Measurements from ENCODE around the gene UNC5B.

- TF ChIP-seq CTCF (IDR thresholded peaks at IDR 0.05 in 8 of 11, conservative IDR thresholded peaks at IDR 0.05 in 3 of 11) (no peak), POLR2AphosphoS5 (IDR thresholded peaks at IDR 0.05) (no peak)
Measured at GRCh38 chr10:71253981-71254818, 41.8 kb downstream of the UNC5B start.
